Hepatocyte (in vitro differentiated cells): ENCODE data around the gene PDZD8. TPM values are rescaled to one million over a fixed set of nuclear protein-coding genes. Genes with fewer than 3 reads are reported as not detected.

ENCODE experiments used
- DNase-seq: peaks from one replicate; pipeline ENCODE4 v3.0.0-alpha.2; 2016; ENCODE audit warnings: low spot score
- H2AFZ ChIP-seq: fragments of 200-600 bp; sonication (generic); 2 replicates; pipeline ENCODE4 v1.6.0; 2016; ENCODE audit warnings: antibody characterized with exemption, mild to moderate bottlenecking
- H3K27ac ChIP-seq: fragments of 200-600 bp; sonication (generic); 2 replicates; pipeline ENCODE4 v1.5.1; 2016; ENCODE audit warnings: mild to moderate bottlenecking
- H3K27me3 ChIP-seq: fragments of 200-600 bp; sonication (generic); 2 replicates; pipeline ENCODE4 v1.6.1; 2016
- H3K36me3 ChIP-seq: fragments of 200-600 bp; sonication (generic); replicated peaks from 2 replicates; pipeline ENCODE4 v1.5.1; 2016; ENCODE audit warnings: low read depth; ENCODE audit not compliant: insufficient read depth
- H3K4me1 ChIP-seq: fragments of 200-600 bp; sonication (generic); 2 replicates; pipeline ENCODE4 v1.5.1; 2016; ENCODE audit warnings: mild to moderate bottlenecking, moderate library complexity; ENCODE audit not compliant: insufficient read depth
- H3K4me2 ChIP-seq: fragments of 200-600 bp; sonication (generic); 2 replicates; pipeline ENCODE4 v1.6.0; 2016
- H3K4me3 ChIP-seq: fragments of 200-600 bp; sonication (generic); 2 replicates; pipeline ENCODE4 v1.5.1; 2016; ENCODE audit warnings: mild to moderate bottlenecking
- H3K79me2 ChIP-seq: fragments of 200-600 bp; sonication (generic); 2 replicates; pipeline ENCODE4 v1.6.0; 2017; ENCODE audit warnings: mild to moderate bottlenecking
- H3K9me2 ChIP-seq: fragments of 200-600 bp; sonication (generic); replicated peaks from 2 replicates; pipeline ENCODE4 v1.6.0; 2017; ENCODE audit warnings: mild to moderate bottlenecking; ENCODE audit not compliant: insufficient read depth
- H3K9me3 ChIP-seq: fragments of 200-600 bp; sonication (generic); 2 replicates; pipeline ENCODE4 v1.5.1; 2016; ENCODE audit warnings: low read depth, mild to moderate bottlenecking
- H4K20me1 ChIP-seq: fragments of 200-600 bp; sonication (generic); 2 replicates; pipeline ENCODE4 v1.6.0; 2016; ENCODE audit warnings: mild to moderate bottlenecking; ENCODE audit not compliant: insufficient read depth, poor library complexity, severe bottlenecking
- CTCF ChIP-seq: fragments of 200-600 bp; sonication (generic); IDR thresholded peaks from 2 replicates; pipeline ENCODE4 v1.5.1; 2016; ENCODE audit warnings: antibody characterized with exemption, mild to moderate bottlenecking; ENCODE audit not compliant: poor library complexity
- EZH2 ChIP-seq: fragments of 200-600 bp; sonication (generic); IDR thresholded peaks from 2 replicates; pipeline ENCODE4 v1.6.1; 2016; ENCODE audit warnings: antibody characterized with exemption, mild to moderate bottlenecking, borderline replicate concordance
- EZH2phosphoT487 ChIP-seq: fragments of 200-600 bp; sonication (generic); IDR thresholded peaks from one replicate; pipeline ENCODE4 v1.6.1; 2018; ENCODE audit warnings: antibody characterized with exemption, mild to moderate bottlenecking, low read depth, moderate library complexity; ENCODE audit not compliant: unreplicated experiment, severe bottlenecking
- WGBS: methylation state at CpG from one replicate; pipeline ENCODE4 v1.1.6; 2016; ENCODE audit warnings: low lambda C conversion rate; ENCODE audit errors: missing lambda C conversion rate; 5-methylcytosine and 5-hydroxymethylcytosine counted together
- polyA plus RNA-seq: library from polyadenylated mRNA; unstranded; fragments of >200 nt; fragmentation: Nextera tagmentation; extraction: Ambion mirVana; gene quantifications from 2 replicates; pipeline ENCODE4 v1.2.1, GENCODE V29; 2016
- total RNA-seq: library from RNA; depleted of rRNA; stranded (reverse); fragments of >200 nt; gene quantifications from 2 replicates; pipeline ENCODE4 v1.2.3, GENCODE V29; 2014

PDZD8 gene
- total and polyA plus RNA-seq, 2 experiments from 2014 or later: 12.9 to 77.2 TPM

GRCh38 chr10:117351996-117352395 is 23.2 kb downstream of the PDZD8 start:
- Histone ChIP-seq H3K79me2 (peaks cover 100% of the 10 kb centered on the region), H3K27ac (peak overlapping the region; percentile 35), H3K9me2 (no peaks in the 10 kb centered on the region), H3K4me2 (no peak overlapping the region), H3K27me3 (no peaks in the 10 kb centered on the region), H3K9me3 (no peaks in the 10 kb centered on the region), H3K4me3 (no peak overlapping the region), H3K36me3 (no peaks in the 10 kb centered on the region), H3K4me1 (no peaks in the 10 kb centered on the region), H4K20me1 (peaks cover 36% of the 10 kb centered on the region), H2AFZ (no peak overlapping the region)
- WGBS: 62% methylated on average over 2 of the region's 2 CpGs
- no peak for DNase-seq
- TF ChIP-seq CTCF (no peak), EZH2 (no peak), EZH2phosphoT487 (no peak)

- H3K9me3 ChIP-seq: no peaks in the 10 kb centered on the region
- WGBS: 100% methylated on average over 1 of the region's 1 CpG
- H3K79me2 ChIP-seq: peaks cover 100% of the 10 kb centered on the region
- H3K4me2 ChIP-seq: no peak overlapping the region
- DNase-seq: no peak
- H3K27me3 ChIP-seq: no peaks in the 10 kb centered on the region
- H3K4me3 ChIP-seq: no peak overlapping the region
- H3K27ac ChIP-seq: peak overlapping the region; percentile 33
- H2AFZ ChIP-seq: no peak overlapping the region
- H3K4me1 ChIP-seq: no peaks in the 10 kb centered on the region
- H3K36me3 ChIP-seq: no peaks in the 10 kb centered on the region
- peaks cover 32% of the 10 kb centered on the region for H4K20me1 ChIP-seq
- TF ChIP-seq CTCF (no peak), EZH2 (no peak), EZH2phosphoT487 (no peak)
- H3K9me2 ChIP-seq: no peaks in the 10 kb centered on the region
Observed at GRCh38 chr10:117351558-117351957, 23.7 kb downstream of the PDZD8 start.

GRCh38 chr10:117350909-117351308 is 24.3 kb downstream of the PDZD8 start:
- TF ChIP-seq CTCF (no peak), EZH2 (no peak), EZH2phosphoT487 (no peak)
- H3K27me3 ChIP-seq: no peaks in the 10 kb centered on the region
- H3K9me2 ChIP-seq: no peaks in the 10 kb centered on the region
- no peak for DNase-seq
- peaks cover 98% of the 10 kb centered on the region for H3K79me2 ChIP-seq
- no peak overlapping the region for H3K4me3 ChIP-seq
- no peaks in the 10 kb centered on the region for H3K9me3 ChIP-seq
- no peak overlapping the region for H2AFZ ChIP-seq
- H4K20me1 ChIP-seq: peaks cover 29% of the 10 kb centered on the region
- peak overlapping the region; percentile 33 for H3K27ac ChIP-seq
- H3K36me3 ChIP-seq: no peaks in the 10 kb centered on the region
- no peak overlapping the region for H3K4me2 ChIP-seq
- H3K4me1 ChIP-seq: no peaks in the 10 kb centered on the region
- WGBS: 98% methylated on average over 3 of the region's 3 CpGs

GRCh38 chr10:117348236-117348635 is 27.0 kb downstream of the PDZD8 start:
- WGBS: 73% methylated on average over 5 of the region's 5 CpGs

More at GRCh38 chr10:117348236-117348635, 27.0 kb downstream of the PDZD8 start:
- TF ChIP-seq EZH2phosphoT487 (no peak), CTCF (no peak), EZH2 (no peak)
- Histone ChIP-seq H3K79me2 (peaks cover 90% of the 10 kb centered on the region), H3K4me3 (no peak overlapping the region), H4K20me1 (peaks cover 22% of the 10 kb centered on the region), H3K27ac (no peak overlapping the region), H3K4me2 (no peak overlapping the region), H3K36me3 (no peaks in the 10 kb centered on the region), H3K27me3 (no peaks in the 10 kb centered on the region), H3K4me1 (no peaks in the 10 kb centered on the region), H3K9me2 (no peaks in the 10 kb centered on the region), H2AFZ (no peak overlapping the region), H3K9me3 (no peaks in the 10 kb centered on the region)
- no peak for DNase-seq
